ENCODE measurements around the gene TMEM179.

TMEM179 gene

GRCh38 chr14:104548802-104549535, 55.6 kb downstream of the TMEM179 start:
- peaks cover 10% of the 10 kb centered on the region for H3K27me3 ChIP-seq (ENCODE audit: low read depth, low read length)
- no peaks in the 10 kb centered on the region for H3K36me3 ChIP-seq (ENCODE audit: control insufficient read depth in 1 of 2, insufficient read depth in 2 of 2, low read length in 2 of 2)
- H3K4me3 ChIP-seq (ENCODE audit: low read depth in 1 of 2, low read length in 2 of 2) = no peak overlapping the region
- peaks cover 0 to 5% of the 10 kb centered on the region in 2 donors for H3K9me3 ChIP-seq (ENCODE audit: control insufficient read depth in 1 of 2, low read length in 2 of 2)
- no peak overlapping the region for H3K27ac ChIP-seq (ENCODE audit: low read length)
- H3K4me1 ChIP-seq (ENCODE audit: control insufficient read depth in 1 of 2, insufficient read depth in 2 of 2, low read length in 2 of 2) = no peaks in the 10 kb centered on the region

DNA sequence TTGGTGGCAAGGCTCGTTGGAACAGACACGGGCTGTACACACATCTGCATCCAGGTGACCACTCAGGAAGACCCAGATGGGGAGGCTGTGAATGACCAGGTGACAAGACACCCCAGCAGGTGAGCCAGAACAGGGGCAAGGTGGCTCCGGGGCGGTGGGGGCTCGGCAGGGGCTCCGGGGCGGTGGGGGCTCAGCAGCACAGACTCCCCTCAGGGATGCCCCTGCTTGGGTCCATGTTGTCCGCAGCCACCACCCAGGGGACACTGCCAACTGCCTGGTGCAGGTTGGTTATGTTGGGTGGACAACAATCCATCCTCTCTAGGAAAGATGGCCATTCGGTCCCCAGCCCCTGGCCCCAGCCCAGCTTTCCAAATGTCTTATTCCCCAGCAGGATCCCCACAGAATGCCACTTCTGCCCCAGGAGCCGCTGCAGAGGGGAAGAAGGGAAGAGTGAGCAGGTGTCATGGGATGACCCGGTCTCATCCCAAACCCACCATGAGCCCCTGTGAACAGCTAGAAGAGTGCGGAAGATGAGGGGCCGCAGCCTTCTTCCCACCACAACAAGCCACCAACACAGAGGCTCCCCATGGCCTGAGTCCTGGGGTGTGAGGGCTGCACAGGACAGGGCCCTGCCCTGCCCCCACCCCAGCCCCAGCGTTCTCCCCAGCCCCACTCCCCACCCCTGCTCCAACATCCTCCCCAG, 56.4 kb downstream of the TMEM179 start:
- H3K27me3 ChIP-seq (ENCODE audit: low read depth, low read length) = peaks cover 11% of the 10 kb centered on the region

DNA sequence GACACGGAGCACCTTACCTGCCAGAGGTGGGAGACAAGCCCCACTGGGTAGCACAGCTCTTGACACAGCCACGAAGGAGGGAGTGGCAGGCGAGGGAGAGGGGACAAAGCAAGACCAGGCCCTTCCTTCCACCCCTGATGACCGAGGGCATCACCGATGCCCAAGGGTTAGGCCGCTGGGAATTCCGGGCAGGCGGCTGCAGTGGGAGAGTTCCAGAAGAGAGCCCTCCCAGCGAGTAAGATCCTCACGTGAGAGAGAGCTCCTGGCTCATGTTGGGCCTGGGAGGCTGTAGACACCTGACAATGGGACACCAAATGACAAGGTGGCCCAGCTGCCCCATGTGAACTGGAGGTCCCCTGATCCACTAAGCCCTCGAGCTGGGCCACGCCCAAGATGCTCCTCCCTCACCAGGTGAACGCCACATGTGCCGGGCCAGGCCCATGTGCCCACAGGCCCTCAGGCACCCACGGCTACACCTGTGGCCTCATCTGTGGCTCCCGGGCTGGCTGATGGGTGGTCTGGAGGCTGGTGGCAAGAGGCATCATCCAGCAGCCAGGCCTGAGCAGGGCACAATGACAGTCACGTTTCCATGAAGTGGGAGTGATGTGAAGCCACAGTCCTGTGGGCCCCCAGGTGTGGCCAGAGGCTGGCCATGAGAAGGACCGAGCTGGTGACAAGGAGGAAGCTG, 57.1 kb downstream of the TMEM179 start:
- Histone ChIP-seq H3K4me1 (ENCODE audit: control insufficient read depth in 1 of 2, insufficient read depth in 2 of 2, low read length in 2 of 2) (no peaks in the 10 kb centered on the region), H3K27me3 (ENCODE audit: low read depth, low read length) (peaks cover 13% of the 10 kb centered on the region), H3K9me3 (ENCODE audit: control insufficient read depth in 1 of 2, low read length in 2 of 2) (peaks cover 0 to 5% of the 10 kb centered on the region in 2 donors), H3K36me3 (ENCODE audit: control insufficient read depth in 1 of 2, insufficient read depth in 2 of 2, low read length in 2 of 2) (no peaks in the 10 kb centered on the region), H3K27ac (ENCODE audit: low read length) (no peak overlapping the region), H3K4me3 (ENCODE audit: low read depth in 1 of 2, low read length in 2 of 2) (no peak overlapping the region)

More for the DNA sequence above, 56.4 kb downstream of the TMEM179 start:
- Histone ChIP-seq H3K36me3 (ENCODE audit: control insufficient read depth in 1 of 2, insufficient read depth in 2 of 2, low read length in 2 of 2) (no peaks in the 10 kb centered on the region), H3K27ac (ENCODE audit: low read length) (no peak overlapping the region), H3K9me3 (ENCODE audit: control insufficient read depth in 1 of 2, low read length in 2 of 2) (peaks cover 0 to 5% of the 10 kb centered on the region in 2 donors), H3K4me1 (ENCODE audit: control insufficient read depth in 1 of 2, insufficient read depth in 2 of 2, low read length in 2 of 2) (no peaks in the 10 kb centered on the region), H3K4me3 (ENCODE audit: low read depth in 1 of 2, low read length in 2 of 2) (no peak overlapping the region)

- no peaks in the 10 kb centered on the region for H3K36me3 ChIP-seq (ENCODE audit: control insufficient read depth in 1 of 2, insufficient read depth in 2 of 2, low read length in 2 of 2)
- H3K27ac ChIP-seq (ENCODE audit: low read length) = no peak overlapping the region
- no peak overlapping the region for H3K4me3 ChIP-seq (ENCODE audit: low read depth in 1 of 2, low read length in 2 of 2)
- H3K27me3 ChIP-seq (ENCODE audit: low read depth, low read length) = peaks cover 13% of the 10 kb centered on the region
- H3K4me1 ChIP-seq (ENCODE audit: control insufficient read depth in 1 of 2, insufficient read depth in 2 of 2, low read length in 2 of 2) = no peaks in the 10 kb centered on the region
- H3K9me3 ChIP-seq (ENCODE audit: control insufficient read depth in 1 of 2, low read length in 2 of 2) = peaks cover 0 to 5% of the 10 kb centered on the region in 2 donors
Observed at GRCh38 chr14:104546591-104547309, 57.8 kb downstream of the TMEM179 start.

DNA sequence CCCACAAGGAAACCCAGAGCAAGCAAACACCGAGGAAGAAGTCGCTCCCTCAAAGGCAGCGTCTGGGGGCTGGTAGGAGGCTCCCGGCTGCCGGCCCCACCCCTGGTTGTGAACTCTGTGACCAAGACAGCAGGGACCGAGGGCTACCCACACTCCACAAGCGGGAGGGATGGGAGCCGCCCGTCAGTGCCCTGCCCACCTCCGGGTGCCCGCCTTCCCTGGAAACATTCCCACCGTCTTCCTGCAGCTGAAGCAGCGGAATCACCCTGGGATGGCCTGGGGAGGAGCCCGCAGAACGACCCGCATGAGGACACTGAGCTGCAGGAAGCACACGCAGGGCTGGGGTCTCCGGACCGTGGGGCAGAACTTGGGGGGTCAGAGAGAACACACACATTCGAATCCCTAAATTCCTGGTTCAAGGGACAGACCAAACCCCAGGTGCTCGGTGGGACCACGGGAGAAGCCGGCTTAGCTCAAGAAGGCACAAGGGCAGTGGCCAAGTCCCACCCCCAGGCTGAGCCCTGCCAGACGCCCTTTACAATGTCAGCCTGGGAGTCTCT, 58.5 kb downstream of the TMEM179 start:
- Histone ChIP-seq H3K4me3 (ENCODE audit: low read depth in 1 of 2, low read length in 2 of 2) (no peak overlapping the region), H3K9me3 (ENCODE audit: control insufficient read depth in 1 of 2, low read length in 2 of 2) (peaks cover 0 to 5% of the 10 kb centered on the region in 2 donors), H3K4me1 (ENCODE audit: control insufficient read depth in 1 of 2, insufficient read depth in 2 of 2, low read length in 2 of 2) (no peaks in the 10 kb centered on the region), H3K27me3 (ENCODE audit: low read depth, low read length) (peaks cover 13% of the 10 kb centered on the region), H3K27ac (ENCODE audit: low read length) (no peak overlapping the region), H3K36me3 (ENCODE audit: control insufficient read depth in 1 of 2, insufficient read depth in 2 of 2, low read length in 2 of 2) (no peaks in the 10 kb centered on the region)

GRCh38 chr14:104545151-104545941, 59.2 kb downstream of the TMEM179 start:
- H3K4me3 ChIP-seq (ENCODE audit: low read depth in 1 of 2, low read length in 2 of 2) = no peak overlapping the region
- H3K9me3 ChIP-seq (ENCODE audit: control insufficient read depth in 1 of 2, low read length in 2 of 2) = peaks cover 0 to 4% of the 10 kb centered on the region in 2 donors
- H3K27me3 ChIP-seq (ENCODE audit: low read depth, low read length) = peaks cover 13% of the 10 kb centered on the region
- no peaks in the 10 kb centered on the region for H3K36me3 ChIP-seq (ENCODE audit: control insufficient read depth in 1 of 2, insufficient read depth in 2 of 2, low read length in 2 of 2)
- H3K4me1 ChIP-seq (ENCODE audit: control insufficient read depth in 1 of 2, insufficient read depth in 2 of 2, low read length in 2 of 2) = no peaks in the 10 kb centered on the region
- H3K27ac ChIP-seq (ENCODE audit: low read length) = no peak overlapping the region

DNA sequence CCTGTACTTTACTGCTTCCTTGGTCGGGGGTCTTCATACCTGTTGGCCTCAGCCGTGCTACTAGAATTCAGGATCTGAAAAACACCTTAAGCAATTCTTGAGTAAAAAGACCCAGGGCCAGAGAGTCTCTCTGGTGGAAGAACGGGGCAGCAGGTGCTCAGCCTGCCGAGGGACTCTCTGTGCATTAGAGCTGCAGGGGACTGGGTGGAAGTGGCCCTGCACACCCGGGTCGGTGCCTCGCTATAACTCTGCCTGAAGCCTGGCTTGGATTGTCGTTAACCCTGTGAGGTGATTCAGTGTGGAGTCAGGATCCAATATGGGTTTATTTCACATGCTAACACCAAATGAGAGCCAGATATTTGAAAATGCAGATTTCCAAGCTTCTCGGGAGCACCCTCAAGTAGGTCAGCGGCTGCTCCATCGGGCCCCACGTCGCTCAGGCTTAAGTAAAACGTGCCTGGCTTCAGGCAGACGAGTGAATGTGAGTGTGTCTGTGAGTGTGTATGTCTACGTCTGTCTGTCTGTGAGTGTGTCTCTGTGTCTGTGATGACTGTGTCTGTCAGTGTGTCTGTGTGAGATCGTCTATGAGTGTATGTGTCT, 60.1 kb downstream of the TMEM179 start:
- Histone ChIP-seq H3K27ac (ENCODE audit: low read length) (no peak overlapping the region), H3K27me3 (ENCODE audit: low read depth, low read length) (peaks cover 13% of the 10 kb centered on the region), H3K4me3 (ENCODE audit: low read depth in 1 of 2, low read length in 2 of 2) (no peak overlapping the region), H3K9me3 (ENCODE audit: control insufficient read depth in 1 of 2, low read length in 2 of 2) (no peaks in the 10 kb centered on the region), H3K36me3 (ENCODE audit: control insufficient read depth in 1 of 2, insufficient read depth in 2 of 2, low read length in 2 of 2) (no peaks in the 10 kb centered on the region), H3K4me1 (ENCODE audit: control insufficient read depth in 1 of 2, insufficient read depth in 2 of 2, low read length in 2 of 2) (no peaks in the 10 kb centered on the region)

DNA sequence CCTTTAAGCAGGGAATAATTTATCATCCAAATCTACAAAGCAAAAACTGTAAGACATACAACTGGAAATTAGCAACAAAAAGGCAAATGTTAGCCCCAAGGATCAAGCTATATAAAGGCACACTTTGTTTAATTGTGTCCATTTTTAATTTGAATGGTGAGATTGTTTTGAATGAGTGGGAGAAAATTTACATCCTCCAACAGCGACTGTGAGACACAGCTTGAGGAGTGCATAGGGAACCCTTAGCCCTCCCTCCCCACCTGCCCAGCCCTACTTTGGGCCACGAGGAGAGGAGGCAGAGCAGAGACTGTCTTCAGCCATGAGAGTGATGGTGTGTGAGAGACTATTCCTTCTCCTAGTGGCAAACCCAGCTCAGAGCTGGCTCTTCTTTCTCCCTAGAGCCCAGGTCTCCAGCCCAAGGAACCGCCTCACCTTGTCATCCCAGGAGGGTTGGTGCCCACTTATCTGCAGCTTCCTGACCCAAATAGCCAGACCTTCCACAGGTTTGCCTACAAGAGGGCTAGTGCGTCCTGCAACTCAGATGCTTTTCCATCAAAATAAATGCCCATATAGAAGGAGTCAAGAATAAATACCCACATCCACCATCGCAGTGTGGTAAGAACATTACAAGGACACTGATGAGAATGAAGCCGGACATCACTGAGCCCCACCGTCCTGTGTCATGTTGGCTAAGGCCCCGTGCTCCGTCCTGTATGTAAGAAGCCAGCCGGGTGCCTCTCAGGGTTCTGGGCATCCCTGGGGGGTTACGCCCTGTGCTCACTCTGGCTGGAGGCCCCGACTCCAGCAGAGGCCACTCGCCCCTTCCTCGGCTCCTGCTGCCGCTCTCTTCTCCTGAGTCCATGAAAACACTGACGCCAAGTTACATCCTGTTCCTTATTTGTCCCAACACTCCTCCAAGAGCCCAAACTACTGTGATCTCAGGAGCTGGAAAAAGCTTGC, 61.4 kb downstream of the TMEM179 start:
- no peaks in the 10 kb centered on the region for H3K4me1 ChIP-seq (ENCODE audit: control insufficient read depth in 1 of 2, insufficient read depth in 2 of 2, low read length in 2 of 2)
- peaks cover 13% of the 10 kb centered on the region for H3K27me3 ChIP-seq (ENCODE audit: low read depth, low read length)
- H3K36me3 ChIP-seq (ENCODE audit: control insufficient read depth in 1 of 2, insufficient read depth in 2 of 2, low read length in 2 of 2) = no peaks in the 10 kb centered on the region
- no peak overlapping the region for H3K27ac ChIP-seq (ENCODE audit: low read length)
- no peak overlapping the region for H3K4me3 ChIP-seq (ENCODE audit: low read depth in 1 of 2, low read length in 2 of 2)
- no peaks in the 10 kb centered on the region for H3K9me3 ChIP-seq (ENCODE audit: control insufficient read depth in 1 of 2, low read length in 2 of 2)

- Histone ChIP-seq H3K4me1 (ENCODE audit: control insufficient read depth in 1 of 2, insufficient read depth in 2 of 2, low read length in 2 of 2) (no peaks in the 10 kb centered on the region), H3K27me3 (ENCODE audit: low read depth, low read length) (peaks cover 13% of the 10 kb centered on the region), H3K36me3 (ENCODE audit: control insufficient read depth in 1 of 2, insufficient read depth in 2 of 2, low read length in 2 of 2) (no peaks in the 10 kb centered on the region), H3K4me3 (ENCODE audit: low read depth in 1 of 2, low read length in 2 of 2) (no peak overlapping the region), H3K27ac (ENCODE audit: low read length) (no peak overlapping the region), H3K9me3 (ENCODE audit: control insufficient read depth in 1 of 2, low read length in 2 of 2) (no peaks in the 10 kb centered on the region)
Observed at GRCh38 chr14:104541905-104542465, 62.6 kb downstream of the TMEM179 start.

Measured in muscle layer of duodenum (tissue), 2 donors.